ENCODE results near the gene ANKAR. TPM values are rescaled to one million over a fixed set of nuclear protein-coding genes. Genes with fewer than 3 reads are reported as not detected.

ANKAR gene
- total RNA-seq, 4 donors from 2014 or later, result 2.6 to 47.0 (median 18.5) TPM

DNA sequence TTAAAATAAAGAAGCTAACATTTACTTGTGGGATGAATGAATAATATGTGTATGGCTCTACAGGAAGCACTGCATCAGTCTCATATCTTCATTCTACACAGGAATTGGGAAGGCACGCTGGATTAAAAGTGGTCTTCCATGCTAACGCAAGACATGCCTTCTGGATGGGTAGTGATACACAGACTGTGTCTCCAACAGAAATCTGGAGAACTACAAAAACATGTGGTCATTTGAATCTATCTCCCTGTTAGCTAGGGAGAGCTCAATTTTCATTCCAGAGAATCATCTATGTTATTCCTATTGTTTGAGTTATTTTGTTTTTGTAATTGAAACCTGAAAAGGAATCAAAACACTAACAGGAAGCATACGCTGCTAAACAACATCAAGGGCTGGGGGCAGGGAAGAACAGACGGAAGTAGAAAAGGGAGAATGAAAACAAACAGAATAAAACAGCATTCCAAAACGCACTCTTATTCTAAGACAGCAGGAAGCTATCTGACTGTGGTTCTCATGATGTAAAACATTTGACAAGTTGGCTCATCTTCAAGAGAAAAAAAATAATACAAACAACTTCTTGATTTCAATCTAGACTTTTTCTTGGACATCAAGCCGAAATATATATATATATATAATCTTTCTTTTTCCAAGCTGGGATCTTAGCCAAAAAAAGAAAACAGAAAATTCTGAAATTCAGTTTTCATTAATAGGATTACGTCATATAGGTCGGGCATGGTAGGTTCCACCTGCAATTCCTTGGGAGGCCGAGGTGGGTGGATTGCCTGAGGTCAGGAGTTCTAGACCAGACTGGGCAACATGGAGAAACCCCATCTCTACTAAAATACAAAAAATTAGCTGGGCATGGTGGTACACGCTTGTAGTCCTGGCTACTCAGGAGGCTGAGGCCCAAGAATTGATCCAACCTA is 44.7 kb upstream of the ANKAR start:
- intact Hi-C loops (cut with DNase I; ENCODE audit: low total_unique reads), result no loop called here
- Histone ChIP-seq H3K4me1 (peaks cover 0 to 5% of the 10 kb centered on the region in 2 donors), H3K4me3 (no peak overlapping the region), H3K27me3 (no peaks in the 10 kb centered on the region), H3K36me3 (no peaks in the 10 kb centered on the region), H3K9me3 (no peaks in the 10 kb centered on the region), H3K27ac (peak overlapping the region; percentile 62 to 64)
- DNase-seq, result no peak
- TF ChIP-seq POLR2A (IDR thresholded peaks at IDR 0.05), result no peak
- TF ChIP-seq, protein P1, sequence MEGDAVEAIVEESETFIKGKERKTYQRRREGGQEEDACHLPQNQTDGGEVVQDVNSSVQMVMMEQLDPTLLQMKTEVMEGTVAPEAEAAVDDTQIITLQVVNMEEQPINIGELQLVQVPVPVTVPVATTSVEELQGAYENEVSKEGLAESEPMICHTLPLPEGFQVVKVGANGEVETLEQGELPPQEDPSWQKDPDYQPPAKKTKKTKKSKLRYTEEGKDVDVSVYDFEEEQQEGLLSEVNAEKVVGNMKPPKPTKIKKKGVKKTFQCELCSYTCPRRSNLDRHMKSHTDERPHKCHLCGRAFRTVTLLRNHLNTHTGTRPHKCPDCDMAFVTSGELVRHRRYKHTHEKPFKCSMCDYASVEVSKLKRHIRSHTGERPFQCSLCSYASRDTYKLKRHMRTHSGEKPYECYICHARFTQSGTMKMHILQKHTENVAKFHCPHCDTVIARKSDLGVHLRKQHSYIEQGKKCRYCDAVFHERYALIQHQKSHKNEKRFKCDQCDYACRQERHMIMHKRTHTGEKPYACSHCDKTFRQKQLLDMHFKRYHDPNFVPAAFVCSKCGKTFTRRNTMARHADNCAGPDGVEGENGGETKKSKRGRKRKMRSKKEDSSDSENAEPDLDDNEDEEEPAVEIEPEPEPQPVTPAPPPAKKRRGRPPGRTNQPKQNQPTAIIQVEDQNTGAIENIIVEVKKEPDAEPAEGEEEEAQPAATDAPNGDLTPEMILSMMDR (IDR thresholded peaks at IDR 0.05), result no peak

DNA sequence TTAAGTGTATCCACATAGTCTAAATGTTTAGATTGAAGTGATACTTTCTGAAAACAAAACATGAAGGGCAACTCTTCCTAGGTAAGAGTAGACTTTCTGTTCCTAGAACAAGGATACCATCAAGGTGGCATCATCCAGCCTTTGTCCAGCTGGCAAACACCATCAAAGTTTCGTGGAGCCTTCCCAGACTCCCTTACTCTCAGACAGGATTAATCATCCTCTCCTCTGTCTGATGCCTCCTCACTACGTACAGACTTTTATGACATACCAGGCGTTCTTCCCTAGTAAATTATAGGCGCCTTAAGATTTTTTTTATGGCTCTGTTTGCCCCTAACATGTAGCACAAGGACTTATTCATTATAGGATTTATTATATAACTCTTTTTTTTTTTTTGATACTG is 42.6 kb upstream of the ANKAR start:
- peak; percentile 54 to 76 for DNase-seq
- H3K4me3 ChIP-seq, result no peak overlapping the region
- H3K36me3 ChIP-seq, result no peaks in the 10 kb centered on the region
- no peaks in the 10 kb centered on the region for H3K9me3 ChIP-seq
- peak overlapping the region; percentile 62 to 64 for H3K27ac ChIP-seq
- intact Hi-C loops (cut with DNase I; ENCODE audit: low total_unique reads), result no loop called here
- TF ChIP-seq, protein P1 (IDR thresholded peaks at IDR 0.05), result no peak
- no peak for TF ChIP-seq POLR2A (IDR thresholded peaks at IDR 0.05)
- peaks cover 0 to 5% of the 10 kb centered on the region in 2 donors for H3K4me1 ChIP-seq
- no peaks in the 10 kb centered on the region for H3K27me3 ChIP-seq

DNA sequence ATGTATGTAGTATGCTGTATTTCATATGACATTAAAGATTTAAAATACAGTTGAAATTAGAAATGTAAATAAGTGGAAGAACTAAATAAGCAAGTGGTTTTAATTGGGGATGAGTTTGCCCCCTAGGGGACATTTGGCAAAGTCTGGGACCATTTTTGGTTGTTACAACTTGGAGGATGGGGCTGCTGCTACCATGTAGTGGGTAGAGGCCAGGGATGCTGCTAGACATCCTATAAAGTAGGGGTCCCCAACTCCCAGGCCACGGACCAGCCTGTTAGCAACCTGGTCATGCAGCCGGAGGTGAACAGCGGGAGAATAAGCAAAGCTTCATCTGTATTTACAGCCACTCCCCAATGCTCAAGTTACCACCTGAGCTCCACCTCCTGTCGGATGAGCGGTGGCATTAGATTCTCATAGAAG is 41.1 kb upstream of the ANKAR start:
- TF ChIP-seq, protein P1 (IDR thresholded peaks at IDR 0.05), result peak in 1 of 4 experiments; percentile 21
- no peak for TF ChIP-seq POLR2A (IDR thresholded peaks at IDR 0.05)
- intact Hi-C loops (cut with DNase I; ENCODE audit: low total_unique reads), result no loop called here
- H3K9me3 ChIP-seq, result no peaks in the 10 kb centered on the region
- H3K36me3 ChIP-seq, result no peaks in the 10 kb centered on the region
- H3K4me3 ChIP-seq, result no peak overlapping the region
- DNase-seq, result no peak
- no peak overlapping the region for H3K27ac ChIP-seq
- H3K4me1 ChIP-seq, result peaks cover 0 to 5% of the 10 kb centered on the region in 2 donors
- no peaks in the 10 kb centered on the region for H3K27me3 ChIP-seq

DNA sequence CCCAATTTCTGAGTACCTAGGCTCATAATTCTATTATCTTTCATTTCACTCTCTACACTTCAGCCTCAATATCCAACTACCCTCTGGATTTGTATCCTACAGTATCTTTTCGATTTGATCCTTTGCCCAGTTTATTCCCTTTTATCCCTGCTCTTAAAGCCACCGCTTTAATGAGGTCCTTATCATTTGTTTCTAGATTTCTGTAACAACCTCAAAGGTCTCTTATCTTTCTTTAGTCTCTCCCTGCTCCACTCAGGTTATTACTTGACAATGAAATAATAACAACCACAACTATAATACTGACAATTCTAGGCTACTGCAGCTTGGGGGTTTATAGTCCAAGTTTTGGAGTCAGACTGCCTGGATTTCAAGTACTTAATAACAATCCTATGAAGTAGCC is 39.1 kb upstream of the ANKAR start:
- no peaks in the 10 kb centered on the region for H3K9me3 ChIP-seq
- H3K4me1 ChIP-seq, result peaks cover 0 to 5% of the 10 kb centered on the region in 2 donors
- DNase-seq, result no peak
- intact Hi-C loops (cut with DNase I; ENCODE audit: low total_unique reads), result no loop called here
- H3K4me3 ChIP-seq, result no peak overlapping the region
- TF ChIP-seq, protein P1 (IDR thresholded peaks at IDR 0.05), result no peak
- TF ChIP-seq POLR2A (IDR thresholded peaks at IDR 0.05), result no peak
- H3K27ac ChIP-seq, result no peak overlapping the region
- H3K27me3 ChIP-seq, result no peaks in the 10 kb centered on the region
- no peaks in the 10 kb centered on the region for H3K36me3 ChIP-seq

DNA sequence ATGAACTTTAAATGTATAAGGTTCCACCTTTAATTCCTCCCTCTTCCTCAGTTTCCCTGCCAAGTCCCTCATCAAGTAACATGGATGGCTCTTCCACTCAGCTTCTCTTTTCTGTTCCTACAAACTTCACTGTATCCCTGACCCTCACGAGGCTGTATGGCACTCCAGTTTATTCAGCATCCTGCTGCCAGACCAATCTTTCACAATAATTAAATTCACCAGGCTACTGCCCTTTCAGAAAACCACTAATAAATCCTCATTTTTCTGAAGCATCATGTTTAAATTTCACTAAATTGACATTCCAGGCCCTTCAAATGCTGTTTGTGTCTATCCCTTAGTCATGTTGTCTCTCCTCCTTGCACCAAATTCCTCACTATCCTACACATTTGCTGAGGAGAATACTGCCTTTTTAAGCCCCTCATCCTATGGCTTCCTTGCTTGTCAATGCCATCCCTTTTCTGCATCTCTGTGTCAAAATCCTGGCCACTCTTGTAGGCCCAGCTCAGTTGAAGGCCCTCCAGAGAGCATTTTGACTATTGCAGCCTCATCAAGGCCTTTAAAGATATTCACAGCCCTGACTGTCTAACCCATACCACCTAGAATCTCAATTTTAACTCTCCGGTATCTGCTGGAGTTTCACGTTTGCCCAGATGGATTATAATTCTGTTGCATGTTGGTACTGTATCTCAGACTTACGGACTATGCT is 36.0 kb upstream of the ANKAR start:
- no peak for DNase-seq
- intact Hi-C loops (cut with DNase I; ENCODE audit: low total_unique reads), result no loop called here
- no peaks in the 10 kb centered on the region for H3K27me3 ChIP-seq
- no peaks in the 10 kb centered on the region for H3K9me3 ChIP-seq
- no peaks in the 10 kb centered on the region for H3K4me1 ChIP-seq
- H3K27ac ChIP-seq, result peak overlapping the region in 1 of 2 donors; percentile 48
- TF ChIP-seq, protein P1 (IDR thresholded peaks at IDR 0.05), result no peak
- TF ChIP-seq POLR2A (IDR thresholded peaks at IDR 0.05), result no peak
- no peaks in the 10 kb centered on the region for H3K36me3 ChIP-seq
- H3K4me3 ChIP-seq, result no peak overlapping the region
